HEK293 (cell line): ENCODE data around the gene ATP6V1A.

Experiments
- CTCF ChIP-seq: fragments of 450-650 bp; formaldehyde crosslinking; IDR thresholded peaks from 2 replicates; pipeline ENCODE4 v1.5.1; 2016; ENCODE audit warnings: missing biosample characterization, missing genetic modification characterization
- PBX3 ChIP-seq: sonication (generic); formaldehyde crosslinking; IDR thresholded peaks from 2 replicates; pipeline ENCODE4 v1.8.1; 2022; ENCODE audit warnings: mild to moderate bottlenecking, moderate library complexity, missing genetic modification reagents
- REST ChIP-seq: fragments of 450-650 bp; formaldehyde crosslinking; IDR thresholded peaks from 2 replicates; pipeline ENCODE4 v1.5.1; 2016; ENCODE audit warnings: missing biosample characterization, missing genetic modification characterization
- YY2 ChIP-seq: fragments of 450-650 bp; formaldehyde crosslinking; IDR thresholded peaks from 2 replicates; pipeline ENCODE4 v1.5.1; 2016; ENCODE audit warnings: missing biosample characterization, missing genetic modification characterization
- ZNF10 ChIP-seq: fragments of 450-650 bp; formaldehyde crosslinking; IDR thresholded peaks from 2 replicates; pipeline ENCODE4 v1.5.1; 2017; ENCODE audit warnings: missing biosample characterization, missing genetic modification characterization
- ZNF311 ChIP-seq: fragments of 450-650 bp; formaldehyde crosslinking; IDR thresholded peaks from 2 replicates; pipeline ENCODE4 v1.5.1; 2017; ENCODE audit warnings: missing biosample characterization, missing genetic modification characterization, borderline replicate concordance
- ZNF324 ChIP-seq: fragments of 450-650 bp; formaldehyde crosslinking; IDR thresholded peaks from 2 replicates; pipeline ENCODE4 v1.5.1; 2016; ENCODE audit warnings: missing biosample characterization, missing genetic modification characterization
- ZNF670 ChIP-seq: fragments of 450-650 bp; formaldehyde crosslinking; IDR thresholded peaks from 2 replicates; pipeline ENCODE4 v1.5.1; 2016; ENCODE audit warnings: missing biosample characterization, missing genetic modification characterization, low read depth
- ZNF792 ChIP-seq: fragments of 450-650 bp; formaldehyde crosslinking; IDR thresholded peaks from 2 replicates; pipeline ENCODE4 v1.5.1; 2016; ENCODE audit warnings: missing biosample characterization, missing genetic modification characterization
- ZNF843 ChIP-seq: fragments of 450-650 bp; formaldehyde crosslinking; IDR thresholded peaks from 2 replicates; pipeline ENCODE4 v1.5.1; 2016; ENCODE audit warnings: missing biosample characterization, missing genetic modification characterization

- TF ChIP-seq ZNF324 (tag by site-specific recombination): no peak
- TF ChIP-seq ZNF311 (tag by site-specific recombination): no peak
- TF ChIP-seq PBX3 (CRISPR knock-in tag): no peak
- no peak for TF ChIP-seq ZNF10 (tag by site-specific recombination)
- no peak for TF ChIP-seq CTCF (tag by site-specific recombination)
- TF ChIP-seq REST: no peak
- TF ChIP-seq ZNF843 (tag by site-specific recombination): no peak
- no peak for TF ChIP-seq ZNF792 (tag by site-specific recombination)
- no peak for TF ChIP-seq YY2 (tag by site-specific recombination)
- no peak for TF ChIP-seq ZNF670 (tag by site-specific recombination)
Observed at GRCh38 chr3:113825090-113825489, 78.3 kb downstream of the ATP6V1A start.
